Smooth muscle cell (in vitro differentiated cells): ENCODE data around the gene DPP6. TPM values are rescaled to one million over a fixed set of nuclear protein-coding genes. Genes with fewer than 3 reads are reported as not detected.

Experiments
- DNase-seq: peaks from one replicate; lab custom pipeline; 2025; ENCODE audit not compliant: unreplicated experiment; lab: John Stamatoyannopoulos, UW
- H2AFZ ChIP-seq: fragments of 200-600 bp; sonication (generic); 2 replicates; pipeline ENCODE4 v1.6.0; 2016; ENCODE audit warnings: antibody characterized with exemption, low read depth, mild to moderate bottlenecking
- H3F3A ChIP-seq: fragments of 200-600 bp; sonication (generic); 2 replicates; pipeline ENCODE4 v1.6.0; 2017; ENCODE audit warnings: antibody characterized with exemption, low read depth
- H3K27ac ChIP-seq: fragments of 200-600 bp; sonication (generic); 2 replicates; pipeline ENCODE4 v1.5.1; 2016; ENCODE audit warnings: low read depth, mild to moderate bottlenecking
- H3K27me3 ChIP-seq: fragments of 200-600 bp; sonication (generic); 2 replicates; pipeline ENCODE4 v1.6.1; 2016; ENCODE audit warnings: low read depth, mild to moderate bottlenecking
- H3K36me3 ChIP-seq: fragments of 200-600 bp; sonication (generic); 2 replicates; pipeline ENCODE4 v1.5.1; 2016; ENCODE audit warnings: low read depth
- H3K4me1 ChIP-seq: fragments of 200-600 bp; sonication (generic); 2 replicates; pipeline ENCODE4 v1.5.1; 2016; ENCODE audit warnings: low read depth
- H3K4me2 ChIP-seq: fragments of 200-600 bp; sonication (generic); 2 replicates; pipeline ENCODE4 v1.6.0; 2016; ENCODE audit warnings: mild to moderate bottlenecking
- H3K4me3 ChIP-seq: fragments of 200-600 bp; sonication (generic); 2 replicates; pipeline ENCODE4 v1.5.1; 2016; ENCODE audit warnings: mild to moderate bottlenecking
- H3K79me2 ChIP-seq: fragments of 200-600 bp; sonication (generic); 2 replicates; pipeline ENCODE4 v1.6.0; 2016; ENCODE audit warnings: low read depth, mild to moderate bottlenecking
- H3K9ac ChIP-seq: fragments of 200-600 bp; sonication (generic); 2 replicates; pipeline ENCODE4 v1.6.0; 2016; ENCODE audit warnings: low read depth
- H3K9me3 ChIP-seq: fragments of 200-600 bp; sonication (generic); replicated peaks from 2 replicates; pipeline ENCODE4 v1.5.1; 2016; ENCODE audit warnings: low read depth
- H4K20me1 ChIP-seq: fragments of 200-600 bp; sonication (generic); 2 replicates; pipeline ENCODE4 v1.6.0; 2016; ENCODE audit warnings: low read depth
- WGBS: methylation state at CpG from one replicate; pipeline ENCODE4 v1.1.7; 2016; ENCODE audit warnings: low lambda C conversion rate; 5-methylcytosine and 5-hydroxymethylcytosine counted together
- polyA plus RNA-seq: library from polyadenylated mRNA; unstranded; fragments of >200 nt; fragmentation: Nextera tagmentation; extraction: Ambion mirVana; gene quantifications from 2 replicates; pipeline ENCODE4 v1.2.1, GENCODE V29; 2016
- total RNA-seq: library from RNA; depleted of rRNA; stranded (reverse); fragments of >200 nt; gene quantifications from 2 replicates; pipeline ENCODE4 v1.2.3, GENCODE V29; 2014
- TF ChIP-seq, protein P1 (sequence below): fragments of 200-600 bp; sonication (generic); IDR thresholded peaks from 2 replicates; pipeline ENCODE4 v1.5.1; 2017; ENCODE audit warnings: borderline replicate concordance, mild to moderate bottlenecking, antibody characterized with exemption; ENCODE audit not compliant: insufficient read depth, poor library complexity, severe bottlenecking

The DPP6 gene
- total and polyA plus RNA-seq, 2 experiments from 2014 or later: 0.72 TPM; not detected in 1

GRCh38 chr7:154896076-154896475 lies 843.9 kb downstream of the DPP6 start:
- H3K4me3 ChIP-seq: no peak overlapping the region
- H3K4me2 ChIP-seq: no peak overlapping the region
- H4K20me1 ChIP-seq: no peaks in the 10 kb centered on the region
- H3K36me3 ChIP-seq: no peaks in the 10 kb centered on the region
- no peak for DNase-seq
- H3K4me1 ChIP-seq: no peaks in the 10 kb centered on the region
- no peak overlapping the region for H3K27ac ChIP-seq
- no peak overlapping the region for H2AFZ ChIP-seq
- H3F3A ChIP-seq: no peaks in the 10 kb centered on the region
- no peaks in the 10 kb centered on the region for H3K27me3 ChIP-seq
- WGBS: 93% methylated on average over 11 of the region's 11 CpGs
- no peaks in the 10 kb centered on the region for H3K9me3 ChIP-seq
- H3K79me2 ChIP-seq: no peaks in the 10 kb centered on the region
- TF ChIP-seq, protein P1, sequence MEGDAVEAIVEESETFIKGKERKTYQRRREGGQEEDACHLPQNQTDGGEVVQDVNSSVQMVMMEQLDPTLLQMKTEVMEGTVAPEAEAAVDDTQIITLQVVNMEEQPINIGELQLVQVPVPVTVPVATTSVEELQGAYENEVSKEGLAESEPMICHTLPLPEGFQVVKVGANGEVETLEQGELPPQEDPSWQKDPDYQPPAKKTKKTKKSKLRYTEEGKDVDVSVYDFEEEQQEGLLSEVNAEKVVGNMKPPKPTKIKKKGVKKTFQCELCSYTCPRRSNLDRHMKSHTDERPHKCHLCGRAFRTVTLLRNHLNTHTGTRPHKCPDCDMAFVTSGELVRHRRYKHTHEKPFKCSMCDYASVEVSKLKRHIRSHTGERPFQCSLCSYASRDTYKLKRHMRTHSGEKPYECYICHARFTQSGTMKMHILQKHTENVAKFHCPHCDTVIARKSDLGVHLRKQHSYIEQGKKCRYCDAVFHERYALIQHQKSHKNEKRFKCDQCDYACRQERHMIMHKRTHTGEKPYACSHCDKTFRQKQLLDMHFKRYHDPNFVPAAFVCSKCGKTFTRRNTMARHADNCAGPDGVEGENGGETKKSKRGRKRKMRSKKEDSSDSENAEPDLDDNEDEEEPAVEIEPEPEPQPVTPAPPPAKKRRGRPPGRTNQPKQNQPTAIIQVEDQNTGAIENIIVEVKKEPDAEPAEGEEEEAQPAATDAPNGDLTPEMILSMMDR: no peak
- H3K9ac ChIP-seq: no peak overlapping the region

- Histone ChIP-seq H3K4me1 (no peaks in the 10 kb centered on the region), H3K9me3 (no peaks in the 10 kb centered on the region), H3K4me2 (no peak overlapping the region), H3K27ac (no peak overlapping the region), H3K9ac (no peak overlapping the region), H3K4me3 (no peak overlapping the region), H2AFZ (no peak overlapping the region), H3K36me3 (no peaks in the 10 kb centered on the region), H4K20me1 (no peaks in the 10 kb centered on the region), H3K79me2 (no peaks in the 10 kb centered on the region), H3F3A (no peaks in the 10 kb centered on the region), H3K27me3 (no peaks in the 10 kb centered on the region)
- WGBS: 89% methylated on average over 24 of the region's 24 CpGs
- TF ChIP-seq, protein P1: no peak
- DNase-seq: no peak
These were observed 847.0 kb downstream of the DPP6 start for GRCh38 chr7:154898973-154899855.

GRCh38 chr7:154899862-154900261 lies 847.7 kb downstream of the DPP6 start:
- 55% methylated on average over 5 of the region's 5 CpGs for WGBS
- TF ChIP-seq, protein P1: no peak

More at GRCh38 chr7:154899862-154900261, 847.7 kb downstream of the DPP6 start:
- Histone ChIP-seq H3K4me1 (no peaks in the 10 kb centered on the region), H2AFZ (no peak overlapping the region), H3K4me2 (no peak overlapping the region), H3K9me3 (no peaks in the 10 kb centered on the region), H4K20me1 (no peaks in the 10 kb centered on the region), H3F3A (no peaks in the 10 kb centered on the region), H3K27me3 (no peaks in the 10 kb centered on the region), H3K4me3 (no peak overlapping the region), H3K36me3 (no peaks in the 10 kb centered on the region), H3K9ac (no peak overlapping the region), H3K79me2 (no peaks in the 10 kb centered on the region), H3K27ac (no peak overlapping the region)
- DNase-seq: no peak
